Ecto neural progenitor cell (in vitro differentiated cells): ENCODE results near the gene AASDHPPT.
"Not testable (repeated sequence)": the region's sequence is repeated elsewhere in the genome, so short reads cannot be mapped to it uniquely, and the experiment has no call there.

Experiments used
- DNase-seq: peaks from one replicate; pipeline ENCODE4 v3.0.0-alpha.2; 2018; ENCODE audit warnings: low spot score

Gene AASDHPPT

GRCh38 chr11:106077609-106078455 is at the start of gene AASDHPPT:
AASDHPPT (plus strand) TSS chr11:106077662; CDS start chr11:106077711, 49 bp downstream.
- DNase-seq = no peak

GRCh38 chr11:106030609-106031008 is 46.9 kb upstream of the AASDHPPT start:
- DNase-seq = no peak

- no peak for DNase-seq
Observed at GRCh38 chr11:106031202-106031810, 46.2 kb upstream of the AASDHPPT start.

- no peak for DNase-seq
Observed at GRCh38 chr11:106031936-106032335, 45.5 kb upstream of the AASDHPPT start.

GRCh38 chr11:106032861-106033260 is 44.6 kb upstream of the AASDHPPT start:
- DNase-seq = no peak

- no peak for DNase-seq
Observed at GRCh38 chr11:106043540-106043939, 33.9 kb upstream of the AASDHPPT start.

- no peak for DNase-seq
Observed at GRCh38 chr11:106047631-106048030, 29.8 kb upstream of the AASDHPPT start.

- DNase-seq = no peak
Observed at GRCh38 chr11:106049727-106050476, 27.6 kb upstream of the AASDHPPT start.

- DNase-seq = no peak
Observed at GRCh38 chr11:106051103-106051502, 26.4 kb upstream of the AASDHPPT start.

- not testable (repeated sequence) for DNase-seq
Observed at GRCh38 chr11:106058377-106058776, 19.1 kb upstream of the AASDHPPT start.

- DNase-seq = no peak
Observed at GRCh38 chr11:106059617-106060016, 17.8 kb upstream of the AASDHPPT start.

GRCh38 chr11:106061249-106061784 is 16.1 kb upstream of the AASDHPPT start:
- no peak for DNase-seq

GRCh38 chr11:106061954-106062949 is 15.2 kb upstream of the AASDHPPT start:
- no peak for DNase-seq

- DNase-seq = no peak
Observed at GRCh38 chr11:106063009-106063408, 14.5 kb upstream of the AASDHPPT start.

GRCh38 chr11:106070606-106071005 is 6.9 kb upstream of the AASDHPPT start:
- no peak for DNase-seq

GRCh38 chr11:106072804-106073203 is 4.7 kb upstream of the AASDHPPT start:
- no peak for DNase-seq

GRCh38 chr11:106076171-106076918 is 1.1 kb upstream of the AASDHPPT start:
- no peak for DNase-seq

GRCh38 chr11:106076919-106077608 is 398 bp upstream of the AASDHPPT start, which contains the start of gene KBTBD3:
KBTBD3 (minus strand) TSS chr11:106077347; CDS start chr11:106059097, 18,250 bp downstream.
- peak; percentile 98 for DNase-seq

GRCh38 chr11:106082096-106082495 is 4.6 kb downstream of the AASDHPPT start:
- DNase-seq = no peak

GRCh38 chr11:106086135-106086534 is 8.7 kb downstream of the AASDHPPT start:
- no peak for DNase-seq
